Activated CD8-positive, alpha-beta memory T cell treated with anti-CD3 and anti-CD28 coated beads for 24 hours (primary cell): ENCODE measurements around the gene PSG4.
"Not testable (repeated sequence)": the region's sequence is repeated elsewhere in the genome, so short reads cannot be mapped to it uniquely, and the experiment has no call there.

Experiments
- DNase-seq: peaks from one replicate; pipeline ENCODE4 v3.0.0-alpha.2; 2020

The PSG4 gene

GRCh38 chr19:43197666-43198397 lies 7.6 kb downstream of the PSG4 start:
- not testable (repeated sequence) for DNase-seq

- not testable (repeated sequence) for DNase-seq
Measured at GRCh38 chr19:43194397-43194796, 11.0 kb downstream of the PSG4 start.

- DNase-seq, result not testable (repeated sequence)
Measured at GRCh38 chr19:43192381-43193155, 12.9 kb downstream of the PSG4 start.

GRCh38 chr19:43188092-43188491 lies 17.3 kb downstream of the PSG4 start:
- not testable (repeated sequence) for DNase-seq

GRCh38 chr19:43186311-43186935 lies 19.0 kb downstream of the PSG4 start, which contains the start of gene PSG5:
Gene PSG5 (minus strand): TSS chr19:43186536. CDS start chr19:43186405, 131 bp downstream.
- DNase-seq, result not testable (repeated sequence)

- not testable (repeated sequence) for DNase-seq
Measured at GRCh38 chr19:43181869-43182771, 23.3 kb downstream of the PSG4 start.

- not testable (repeated sequence) for DNase-seq
Measured at GRCh38 chr19:43179569-43180147, 25.8 kb downstream of the PSG4 start.

- DNase-seq, result not testable (repeated sequence)
Measured at GRCh38 chr19:43178577-43178976, 26.9 kb downstream of the PSG4 start.

DNA sequence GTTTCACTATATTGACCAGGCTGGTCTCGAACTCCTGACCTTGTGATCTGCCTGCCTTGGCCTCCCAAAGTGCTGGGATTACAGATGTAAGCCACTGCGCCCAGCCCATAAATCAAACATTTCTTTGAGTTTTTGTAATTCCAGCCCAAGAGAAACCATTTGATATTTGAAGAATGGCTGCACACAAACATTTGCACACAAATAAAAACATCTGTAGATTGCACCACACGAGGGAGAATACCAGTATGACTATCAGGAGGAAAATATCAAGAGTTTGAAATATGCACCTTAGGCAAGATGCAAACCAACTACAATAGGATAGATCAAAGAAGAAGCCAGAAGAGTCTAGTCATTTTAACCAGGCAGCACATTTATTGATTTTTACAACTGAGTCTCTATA lies 39.5 kb downstream of the PSG4 start:
- not testable (repeated sequence) for DNase-seq

- not testable (repeated sequence) for DNase-seq
Measured at GRCh38 chr19:43163135-43163534, 42.3 kb downstream of the PSG4 start.

DNA sequence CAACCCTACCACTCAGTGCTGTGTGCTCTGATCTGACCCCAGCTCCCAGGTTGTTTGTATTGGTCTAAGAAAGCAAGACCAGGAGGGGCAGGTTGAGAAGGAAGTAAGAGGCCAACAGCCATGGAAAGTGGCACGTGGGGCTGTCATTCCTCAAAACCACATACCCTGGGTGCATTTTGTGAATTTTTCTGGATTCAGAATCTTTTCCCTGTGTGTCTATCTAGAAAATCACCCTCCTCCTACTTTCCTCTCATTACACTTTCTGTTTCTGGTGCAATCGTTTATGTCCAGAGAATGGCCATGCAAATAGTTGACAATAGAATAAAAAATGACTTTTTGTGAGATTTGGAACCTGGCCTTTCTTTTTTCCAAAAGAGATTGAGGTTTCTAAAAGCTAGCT lies 43.2 kb downstream of the PSG4 start:
- not testable (repeated sequence) for DNase-seq

GRCh38 chr19:43152214-43152613 lies 53.2 kb downstream of the PSG4 start:
- DNase-seq, result no peak

- DNase-seq, result not testable (repeated sequence)
Measured at GRCh38 chr19:43149788-43150187, 55.6 kb downstream of the PSG4 start.

DNA sequence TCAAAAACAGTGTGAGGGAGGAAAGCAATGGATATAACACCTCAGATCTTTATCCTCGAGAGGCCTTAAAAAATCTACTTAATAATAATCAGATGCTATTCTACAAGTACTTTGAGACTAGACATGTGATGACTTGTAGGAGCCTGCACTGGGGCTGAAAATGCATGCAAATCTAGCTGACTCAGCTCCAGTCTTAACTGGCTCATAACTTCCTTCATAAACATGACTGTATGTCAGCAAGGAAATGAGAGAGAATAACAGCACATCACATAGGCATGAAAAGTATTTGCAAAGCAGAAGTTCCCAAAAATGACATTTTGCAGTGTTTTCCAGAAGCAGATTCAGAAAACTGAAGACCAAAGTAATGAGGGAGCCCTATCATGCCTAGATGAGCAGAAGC lies 57.2 kb downstream of the PSG4 start:
- DNase-seq, result no peak
